ENCODE measurements around the gene ZMAT5. TPM values are rescaled to one million over a fixed set of nuclear protein-coding genes. Genes with fewer than 3 reads are reported as not detected.

ZMAT5 gene
- polyA plus RNA-seq, 3 donors, result 27.1 to 79.4 (median 59.3) TPM

DNA sequence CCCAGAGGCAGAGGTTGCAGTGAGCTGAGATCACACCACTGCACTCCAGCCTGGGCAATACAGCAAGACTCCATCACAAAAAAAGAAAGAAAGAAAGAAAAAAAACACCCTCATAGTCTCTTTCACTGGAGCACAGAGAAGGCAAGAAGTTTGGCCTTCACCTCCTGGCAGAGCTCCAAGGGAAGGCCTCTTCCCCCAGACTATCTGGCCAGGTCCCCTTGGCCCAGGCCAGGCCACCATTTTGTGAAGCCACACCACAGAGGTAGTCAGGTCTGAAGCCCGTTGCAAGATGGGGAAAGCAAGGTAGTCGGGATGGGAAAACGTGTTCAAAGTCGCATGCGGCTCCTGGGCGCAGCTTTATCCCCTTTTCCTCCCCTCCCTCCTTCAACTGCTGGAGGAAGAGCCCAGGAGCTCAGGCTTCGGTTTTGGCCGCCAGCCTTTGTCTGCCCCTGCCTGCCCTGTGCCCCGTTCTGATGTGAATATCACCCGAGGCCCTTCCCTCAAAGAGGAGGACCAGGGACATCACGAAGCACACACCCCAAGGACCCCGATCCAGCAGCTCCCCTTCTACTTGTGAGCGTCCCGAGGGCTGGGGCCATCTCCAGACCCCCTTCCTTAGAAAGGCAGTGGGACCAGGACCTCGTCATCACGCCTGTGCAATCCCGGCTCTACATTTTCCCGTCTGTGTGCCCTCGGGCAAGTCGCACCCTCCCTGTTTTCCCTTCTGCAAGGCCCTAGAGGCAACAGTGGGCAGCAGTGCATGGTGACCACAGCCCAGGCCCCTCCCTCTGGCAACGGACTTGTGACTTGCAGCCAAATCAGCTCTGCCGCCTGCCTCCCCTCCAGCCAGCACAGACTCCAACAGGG lies 29.3 kb downstream of the ZMAT5 start:
- Histone ChIP-seq H3K27ac (ENCODE audit: low read depth in 1 of 2, low read length in 2 of 2) (no peak overlapping the region), H3K79me2 (ENCODE audit: insufficient read depth, low read length) (no peaks in the 10 kb centered on the region), H3K36me3 (replicated peaks in 1 of 2; ENCODE audit: control insufficient read depth in 1 of 2, insufficient read depth in 2 of 2, low read length in 2 of 2) (peaks cover 38 to 64% of the 10 kb centered on the region in 2 donors), H3K27me3 (ENCODE audit: control insufficient read depth in 2 of 2, insufficient read depth in 2 of 2, low read length in 2 of 2) (no peaks in the 10 kb centered on the region), H3K9ac (ENCODE audit: insufficient read depth, low read length, poor library complexity, severe bottlenecking) (no peak overlapping the region), H4K20me1 (ENCODE audit: insufficient read depth, low read length) (no peaks in the 10 kb centered on the region), H3K4me1 (ENCODE audit: control insufficient read depth in 1 of 2, insufficient read depth in 2 of 2, low read length in 2 of 2) (no peaks in the 10 kb centered on the region), H2AFZ (ENCODE audit: insufficient read depth, low read depth, low read length, poor library complexity, severe bottlenecking) (no peak overlapping the region), H3K9me3 (replicated peaks in 1 of 2; ENCODE audit: control insufficient read depth in 1 of 2, insufficient read depth in 1 of 2, low read length in 2 of 2) (no peaks in the 10 kb centered on the region), H3K4me2 (replicated peaks; ENCODE audit: extremely low read depth, low read length, poor library complexity, severe bottlenecking) (no peak overlapping the region), H3K4me3 (replicated peaks in 1 of 3; ENCODE audit: low read depth in 2 of 3, low read length in 3 of 3) (no peak overlapping the region)
- H3K27ac Mint-ChIP-seq, result peak overlapping the region in 2 of 7 donors; percentile 25 to 47
- H3K9me3 Mint-ChIP-seq, result peaks cover 0 to 2% (median 0%) of the 10 kb centered on the region in 7 donors
- DNase-seq, result no peak
- peaks cover 4% of the 10 kb centered on the region for H3K4me1 Mint-ChIP-seq
- no peak overlapping the region for H3K4me3 Mint-ChIP-seq
- intact Hi-C loops (cut with micrococcal nuclease), result no loop called here
- peaks cover 60 to 84% of the 10 kb centered on the region in 2 donors for H3K36me3 Mint-ChIP-seq
- TF ChIP-seq, protein P1, sequence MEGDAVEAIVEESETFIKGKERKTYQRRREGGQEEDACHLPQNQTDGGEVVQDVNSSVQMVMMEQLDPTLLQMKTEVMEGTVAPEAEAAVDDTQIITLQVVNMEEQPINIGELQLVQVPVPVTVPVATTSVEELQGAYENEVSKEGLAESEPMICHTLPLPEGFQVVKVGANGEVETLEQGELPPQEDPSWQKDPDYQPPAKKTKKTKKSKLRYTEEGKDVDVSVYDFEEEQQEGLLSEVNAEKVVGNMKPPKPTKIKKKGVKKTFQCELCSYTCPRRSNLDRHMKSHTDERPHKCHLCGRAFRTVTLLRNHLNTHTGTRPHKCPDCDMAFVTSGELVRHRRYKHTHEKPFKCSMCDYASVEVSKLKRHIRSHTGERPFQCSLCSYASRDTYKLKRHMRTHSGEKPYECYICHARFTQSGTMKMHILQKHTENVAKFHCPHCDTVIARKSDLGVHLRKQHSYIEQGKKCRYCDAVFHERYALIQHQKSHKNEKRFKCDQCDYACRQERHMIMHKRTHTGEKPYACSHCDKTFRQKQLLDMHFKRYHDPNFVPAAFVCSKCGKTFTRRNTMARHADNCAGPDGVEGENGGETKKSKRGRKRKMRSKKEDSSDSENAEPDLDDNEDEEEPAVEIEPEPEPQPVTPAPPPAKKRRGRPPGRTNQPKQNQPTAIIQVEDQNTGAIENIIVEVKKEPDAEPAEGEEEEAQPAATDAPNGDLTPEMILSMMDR (IDR thresholded peaks at IDR 0.05), result no peak
- H3K27me3 Mint-ChIP-seq (ENCODE audit: low read depth in 3 of 3), result peaks cover 1 to 7% (median 5%) of the 10 kb centered on the region in 3 donors
- WGBS (ENCODE audit: insufficient coverage), result 92% methylated on average over 18 of the region's 22 CpGs

DNA sequence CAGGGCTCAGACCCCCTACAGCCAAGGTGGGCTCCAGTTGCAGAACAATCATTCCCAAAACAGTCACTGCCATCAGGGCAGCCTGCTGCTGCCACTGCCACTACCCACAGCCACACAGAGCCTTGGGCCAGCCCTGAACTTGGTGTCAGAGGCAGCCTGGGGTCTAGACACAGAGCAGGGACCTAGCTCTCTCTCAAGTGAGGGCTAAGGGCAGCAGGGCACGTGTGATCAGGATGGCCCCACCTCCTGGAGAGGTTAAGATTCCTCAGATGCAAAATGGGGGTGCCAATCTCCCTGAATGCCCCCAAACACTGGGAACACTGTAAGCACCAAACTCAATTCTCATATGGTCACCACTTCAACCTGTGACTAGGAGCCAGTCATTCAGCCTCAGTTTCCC lies 31.4 kb downstream of the ZMAT5 start:
- TF ChIP-seq, protein P1 (IDR thresholded peaks at IDR 0.05), result no peak
- no peak for DNase-seq
- Histone ChIP-seq H3K36me3 (replicated peaks in 1 of 2; ENCODE audit: control insufficient read depth in 1 of 2, insufficient read depth in 2 of 2, low read length in 2 of 2) (peaks cover 27 to 54% of the 10 kb centered on the region in 2 donors), H3K9ac (ENCODE audit: insufficient read depth, low read length, poor library complexity, severe bottlenecking) (no peak overlapping the region), H2AFZ (ENCODE audit: insufficient read depth, low read depth, low read length, poor library complexity, severe bottlenecking) (no peak overlapping the region), H3K27ac (ENCODE audit: low read depth in 1 of 2, low read length in 2 of 2) (no peak overlapping the region), H3K27me3 (ENCODE audit: control insufficient read depth in 2 of 2, insufficient read depth in 2 of 2, low read length in 2 of 2) (no peaks in the 10 kb centered on the region), H3K4me2 (replicated peaks; ENCODE audit: extremely low read depth, low read length, poor library complexity, severe bottlenecking) (no peak overlapping the region), H4K20me1 (ENCODE audit: insufficient read depth, low read length) (no peaks in the 10 kb centered on the region), H3K4me1 (ENCODE audit: control insufficient read depth in 1 of 2, insufficient read depth in 2 of 2, low read length in 2 of 2) (no peaks in the 10 kb centered on the region), H3K79me2 (ENCODE audit: insufficient read depth, low read length) (no peaks in the 10 kb centered on the region), H3K4me3 (replicated peaks in 1 of 3; ENCODE audit: low read depth in 2 of 3, low read length in 3 of 3) (no peak overlapping the region), H3K9me3 (replicated peaks in 1 of 2; ENCODE audit: control insufficient read depth in 1 of 2, insufficient read depth in 1 of 2, low read length in 2 of 2) (no peaks in the 10 kb centered on the region)
- Mint-ChIP-seq H3K4me1 (peaks cover 4% of the 10 kb centered on the region), H3K36me3 (peaks cover 60 to 74% of the 10 kb centered on the region in 2 donors), H3K27ac (no peak overlapping the region), H3K4me3 (no peak overlapping the region), H3K9me3 (peaks cover 0 to 2% (median 0%) of the 10 kb centered on the region in 7 donors), H3K27me3 (ENCODE audit: low read depth in 3 of 3) (peaks cover 1 to 7% (median 5%) of the 10 kb centered on the region in 3 donors)
- 71% methylated on average over 1 of the region's 1 CpG for WGBS (ENCODE audit: insufficient coverage)
- intact Hi-C loops (cut with micrococcal nuclease), result no loop called here

All from CD14-positive monocyte (primary cell).